Liver (tissue), 9 donors: Measurements from ENCODE around the gene NLRC5. TPM values are rescaled to one million over a fixed set of nuclear protein-coding genes. Genes with fewer than 3 reads are reported as not detected.

ENCODE experiments used
- DNase-seq: peaks from one replicate; pipeline ENCODE4 v3.0.0-alpha.2; 2017; ENCODE audit warnings: low spot score
- H3K27ac ChIP-seq, 2 donors: one replicate each; pipeline ENCODE4 v1.7.0; 2013; ENCODE audit warnings: inconsistent platforms in 2 of 2, low read length in 2 of 2, control low read depth in 1 of 2, low read depth in 1 of 2, mild to moderate bottlenecking in 1 of 2
- H3K27me3 ChIP-seq, 4 donors: one replicate each; pipeline versions ENCODE4 v1.6.1 to v1.7.0; 2013; ENCODE audit warnings: low read length in 3 of 4, inconsistent platforms in 1 of 4, mild to moderate bottlenecking in 1 of 4, moderate library complexity in 1 of 4; ENCODE audit not compliant: control insufficient read depth in 4 of 4, insufficient read depth in 4 of 4
- H3K36me3 ChIP-seq, 4 donors: one replicate each; pipeline versions ENCODE4 v1.6.1 to v1.7.0; 2013; ENCODE audit warnings: low read length in 3 of 4, mild to moderate bottlenecking in 3 of 4, low read depth in 1 of 4, moderate library complexity in 1 of 4; ENCODE audit not compliant: control insufficient read depth in 4 of 4, insufficient read depth in 3 of 4
- H3K4me1 ChIP-seq, 4 donors: one replicate each; pipeline versions ENCODE4 v1.6.1 to v1.7.0; 2013; ENCODE audit warnings: low read length in 3 of 4, mild to moderate bottlenecking in 3 of 4, moderate library complexity in 1 of 4; ENCODE audit not compliant: control insufficient read depth in 4 of 4, insufficient read depth in 4 of 4
- H3K4me3 ChIP-seq, 3 donors: one replicate each; pipeline versions ENCODE4 v1.6.1 to v1.7.0; 2013; ENCODE audit warnings: low read length in 3 of 3, control low read depth in 1 of 3, low read depth in 1 of 3, mild to moderate bottlenecking in 1 of 3
- H3K9ac ChIP-seq, 2 donors: one replicate each; pipeline ENCODE4 v1.7.0; 2013; ENCODE audit warnings: low read length in 2 of 2, mild to moderate bottlenecking in 2 of 2, moderate library complexity in 2 of 2, control low read depth in 1 of 2, low read depth in 1 of 2
- H3K9me3 ChIP-seq, 4 donors: one replicate each; pipeline versions ENCODE4 v1.6.1 to v1.7.0; 2013; ENCODE audit warnings: low read length in 3 of 4; ENCODE audit not compliant: control insufficient read depth in 4 of 4
- ATF3 ChIP-seq: IDR thresholded peaks from 2 replicates; pipeline ENCODE4 v1.6.1; 2016; ENCODE audit warnings: antibody characterized with exemption
- CTCF ChIP-seq: fragments of 150-350 bp; IDR thresholded peaks from 2 replicates; pipeline ENCODE4 v1.5.1; 2017; ENCODE audit warnings: improper control_type of control experiment, low read depth, low read length; ENCODE audit not compliant: missing input control
- EGR1 ChIP-seq, 2 donors: IDR thresholded peaks; 2 replicates each; pipeline ENCODE4 v1.6.1; 2016 to 2018; ENCODE audit warnings: antibody characterized with exemption in 2 of 2, low read depth in 2 of 2
- FOXA1 ChIP-seq: IDR thresholded peaks from 2 replicates; pipeline ENCODE4 v1.6.1; 2016; ENCODE audit warnings: antibody characterized with exemption
- FOXA2 ChIP-seq: IDR thresholded peaks from 2 replicates; pipeline ENCODE4 v1.6.1; 2016; ENCODE audit warnings: antibody characterized with exemption
- GABPA ChIP-seq, 2 donors: IDR thresholded peaks in 1 of 2; conservative IDR thresholded peaks in 1 of 2; 2 replicates each; pipeline ENCODE4 v1.6.1; 2016; ENCODE audit warnings: antibody characterized with exemption in 2 of 2, mild to moderate bottlenecking in 1 of 2, moderate library complexity in 1 of 2
- HNF4A ChIP-seq, 2 donors: conservative IDR thresholded peaks; 2 replicates each; pipeline ENCODE4 v1.6.1; 2016; ENCODE audit warnings: antibody characterized with exemption in 2 of 2, mild to moderate bottlenecking in 2 of 2
- HNF4G ChIP-seq: IDR thresholded peaks from 2 replicates; pipeline ENCODE4 v1.6.1; 2016; ENCODE audit warnings: antibody characterized with exemption
- JUND ChIP-seq, 2 donors: IDR thresholded peaks; 2 replicates each; pipeline ENCODE4 v1.6.1; 2016; ENCODE audit warnings: antibody characterized with exemption in 2 of 2
- MAX ChIP-seq: IDR thresholded peaks from 2 replicates; pipeline ENCODE4 v1.6.1; 2016; ENCODE audit warnings: antibody characterized with exemption
- NR2F2 ChIP-seq: IDR thresholded peaks from 2 replicates; pipeline ENCODE4 v1.6.1; 2016; ENCODE audit warnings: antibody characterized with exemption
- RAD21 ChIP-seq, 2 donors: IDR thresholded peaks; 2 replicates each; pipeline ENCODE4 v1.6.1; 2016; ENCODE audit warnings: antibody characterized with exemption in 2 of 2, mild to moderate bottlenecking in 2 of 2
- REST ChIP-seq: IDR thresholded peaks from 2 replicates; pipeline ENCODE4 v1.6.1; 2016; ENCODE audit warnings: antibody characterized with exemption, mild to moderate bottlenecking
- RXRA ChIP-seq, 2 donors: IDR thresholded peaks; 2 replicates each; pipeline ENCODE4 v1.6.1; 2017 to 2018; ENCODE audit warnings: antibody characterized with exemption in 2 of 2, mild to moderate bottlenecking in 1 of 2
- SP1 ChIP-seq: IDR thresholded peaks from 2 replicates; pipeline ENCODE4 v1.6.1; 2018; ENCODE audit warnings: antibody characterized with exemption, mild to moderate bottlenecking
- TAF1 ChIP-seq: conservative IDR thresholded peaks from 2 replicates; pipeline ENCODE4 v1.6.1; 2016; ENCODE audit warnings: antibody characterized with exemption, mild to moderate bottlenecking
- YY1 ChIP-seq: IDR thresholded peaks from 2 replicates; pipeline ENCODE4 v1.6.1; 2016; ENCODE audit warnings: antibody characterized with exemption, mild to moderate bottlenecking
- ZBTB33 ChIP-seq: IDR thresholded peaks from 2 replicates; pipeline ENCODE4 v1.6.1; 2016; ENCODE audit warnings: antibody characterized with exemption
- WGBS: extraction: QIAGEN DNeasy Blood & Tissue Kit; methylation state at CpG from one replicate; pipeline ENCODE4 v1.1.7; 2013; 5-methylcytosine and 5-hydroxymethylcytosine counted together
- polyA plus RNA-seq, 2 donors: library from polyadenylated mRNA; stranded (reverse) in 1 of 2; unstranded in 1 of 2; fragments of 200-250 nt in 1 of 2; fragments of >200 nt in 1 of 2; fragmentation: Nextera tagmentation in 1 of 2; extraction: Ambion mirVana in 1 of 2; gene quantifications; one replicate each; pipeline versions ENCODE4 v1.2.1 to v1.2.3, GENCODE V29; 2013 to 2015
- total RNA-seq, 2 donors: library from RNA; depleted of rRNA; stranded (reverse); fragments of >200 nt; gene quantifications; one replicate each; pipeline ENCODE4 v1.2.3, GENCODE V29; 2014
- donor health status: healthy.
- donor health status: healthy.
- donor health status: healthy.
- donor health status: healthy.
- donor health status: healthy.

NLRC5 gene
- total and polyA plus RNA-seq, 4 donors = 4.7 to 23.3 (median 8.8) TPM

- Histone ChIP-seq H3K27me3 (no peaks in the 10 kb centered on the region), H3K27ac (no peak overlapping the region), H3K4me1 (no peaks in the 10 kb centered on the region), H3K4me3 (no peak overlapping the region), H3K36me3 (peaks cover 0 to 10% (median 4%) of the 10 kb centered on the region in 4 donors), H3K9ac (no peak overlapping the region), H3K9me3 (no peaks in the 10 kb centered on the region)
- DNase-seq = no peak
- no peak for TF ChIP-seq YY1
- TF ChIP-seq ZBTB33 = no peak
- no peak for TF ChIP-seq FOXA2
- TF ChIP-seq CTCF = no peak
- no peak for TF ChIP-seq NR2F2
- no peak for TF ChIP-seq HNF4G
- no peak for TF ChIP-seq REST
- no peak for TF ChIP-seq ATF3
- TF ChIP-seq FOXA1 = no peak
- no peak for TF ChIP-seq EGR1 (IDR thresholded peaks at IDR 0.05; ENCODE audit: low read depth in 2 of 2)
- no peak for TF ChIP-seq SP1
- TF ChIP-seq JUND (IDR thresholded peaks at IDR 0.05) = no peak
- no peak for TF ChIP-seq TAF1
- no peak for TF ChIP-seq HNF4A (conservative IDR thresholded peaks at IDR 0.05)
- TF ChIP-seq RXRA (IDR thresholded peaks at IDR 0.05) = no peak
- no peak for TF ChIP-seq RAD21 (IDR thresholded peaks at IDR 0.05)
- TF ChIP-seq MAX = no peak
- TF ChIP-seq GABPA (IDR thresholded peaks at IDR 0.05 in 1 of 2, conservative IDR thresholded peaks at IDR 0.05 in 1 of 2) = no peak
Observed at GRCh38 chr16:57032346-57032745, 43.0 kb downstream of the NLRC5 start.

- Histone ChIP-seq H3K27ac (no peak overlapping the region), H3K4me3 (no peak overlapping the region), H3K4me1 (no peaks in the 10 kb centered on the region), H3K27me3 (no peaks in the 10 kb centered on the region), H3K36me3 (peaks cover 0 to 10% (median 4%) of the 10 kb centered on the region in 4 donors), H3K9ac (no peak overlapping the region), H3K9me3 (no peaks in the 10 kb centered on the region)
- WGBS = 92% methylated on average over 5 of the region's 5 CpGs
- TF ChIP-seq JUND (IDR thresholded peaks at IDR 0.05) (no peak), RAD21 (IDR thresholded peaks at IDR 0.05) (no peak), GABPA (IDR thresholded peaks at IDR 0.05 in 1 of 2, conservative IDR thresholded peaks at IDR 0.05 in 1 of 2) (no peak), FOXA1 (no peak), REST (no peak), FOXA2 (no peak), YY1 (no peak), ATF3 (no peak), ZBTB33 (no peak), TAF1 (no peak), HNF4A (conservative IDR thresholded peaks at IDR 0.05) (no peak), RXRA (IDR thresholded peaks at IDR 0.05) (no peak)
- no peak for DNase-seq
Observed at GRCh38 chr16:57032931-57033330, 43.6 kb downstream of the NLRC5 start.
